A375 (cell line): ENCODE measurements around the gene ZNF605. TPM values are rescaled to one million over a fixed set of nuclear protein-coding genes. Genes with fewer than 3 reads are reported as not detected.

ENCODE experiments used
- small RNA-seq: library from RNA; depleted of rRNA; stranded (forward); fragments of <200 nt; gene quantifications from one replicate; pipeline ENCODE3, GENCODE V24; 2014
- total RNA-seq: library from RNA; depleted of rRNA; stranded (reverse); fragments of >200 nt; shearing (Covaris generic); gene quantifications from 2 replicates; pipeline ENCODE4 v1.2.3, GENCODE V29; 2014; rRNA removed

The ZNF605 gene
- 5.6 and 6.3 TPM in 2 replicates for total RNA-seq

DNA sequence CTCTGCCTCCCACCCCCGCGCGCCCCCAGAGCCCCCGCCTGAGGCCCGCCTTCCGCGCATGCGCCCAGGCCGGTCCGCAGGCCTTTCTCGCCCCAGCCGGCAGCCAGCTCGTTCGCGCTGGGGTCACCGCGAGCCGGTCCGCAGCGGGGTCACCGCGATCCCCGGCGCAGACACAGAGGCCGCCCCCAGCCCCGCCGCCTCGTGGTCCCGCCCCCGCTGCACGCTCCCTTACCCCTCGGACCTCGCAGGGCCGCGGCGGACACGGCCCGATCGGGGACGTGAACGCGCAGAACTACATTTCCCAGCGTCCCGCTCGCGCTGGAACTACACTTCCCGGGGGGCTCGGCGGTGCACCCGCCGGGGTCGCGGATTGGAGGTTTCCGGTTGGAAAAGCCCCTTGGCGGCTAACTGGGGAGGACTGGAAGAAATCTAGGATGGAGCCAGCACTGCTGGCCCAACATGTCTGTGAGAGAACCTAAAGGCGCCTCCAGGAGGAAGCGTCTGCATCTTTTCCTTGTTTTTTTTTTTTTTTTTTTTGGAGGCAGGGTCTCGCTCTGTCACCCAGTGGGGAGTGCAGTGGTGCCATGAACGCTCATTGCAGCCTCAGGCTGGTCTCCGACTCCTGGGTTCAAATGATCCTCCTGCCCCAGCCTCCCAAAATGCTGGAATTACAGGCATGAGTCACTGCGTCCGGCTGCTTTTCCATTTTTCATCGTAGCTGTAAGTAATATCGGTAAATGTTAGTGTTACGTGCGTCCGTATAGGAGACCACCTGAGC lies at the start of gene ZNF605:
ZNF605 (minus strand) TSS at position 296 of the 778 bp plus-strand sequence. CDS start 10,671 bp downstream, outside the sequence.

DNA sequence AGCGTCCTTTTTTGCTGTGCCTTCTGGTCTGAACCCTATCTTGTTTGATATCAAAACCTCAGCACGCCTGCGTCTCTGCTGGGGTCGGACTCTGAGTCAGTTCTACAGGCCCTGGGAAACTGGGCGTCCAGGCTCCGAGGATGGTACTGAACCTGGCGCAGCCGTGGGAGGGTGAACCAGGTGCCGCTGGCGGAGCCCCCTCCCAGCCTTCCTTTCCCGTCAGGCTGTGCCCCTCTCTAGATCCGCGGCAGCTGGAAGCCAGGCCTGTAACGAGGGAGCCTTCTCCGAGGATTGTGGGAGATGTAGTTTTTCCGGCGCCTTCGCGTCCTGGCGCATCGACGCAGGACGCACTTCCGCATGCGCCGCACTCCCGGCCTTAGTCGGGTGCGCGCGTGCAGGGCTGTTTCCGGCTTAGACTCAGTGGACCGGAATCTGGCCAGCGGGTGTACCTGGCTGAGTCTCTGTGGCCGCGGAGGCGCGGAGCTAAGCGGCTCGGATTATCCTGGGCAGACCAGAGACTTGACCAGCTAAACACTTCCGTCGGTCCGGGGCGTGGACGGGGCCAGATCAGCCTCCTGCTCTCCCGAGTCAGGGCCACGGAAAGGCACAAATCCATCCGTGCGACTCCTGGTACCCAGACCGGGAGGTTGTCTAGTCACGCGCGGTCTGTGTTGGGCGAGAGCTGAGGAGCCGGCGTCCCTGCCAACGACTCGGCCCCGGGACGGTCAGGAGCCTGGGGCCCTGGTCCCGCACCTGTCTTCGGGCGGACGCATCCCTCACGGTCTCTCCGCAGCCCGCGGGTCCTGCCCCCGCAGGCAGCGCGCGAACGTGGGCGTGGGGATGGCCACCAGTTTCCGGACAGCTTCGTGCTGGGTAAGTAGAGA lies 30.1 kb upstream of the ZNF605 start, which contains the start of gene ZNF26:
ZNF26 (plus strand) TSS at position 367 of the 884 bp plus-strand sequence; CDS start at position 841, 474 bp downstream.

DNA sequence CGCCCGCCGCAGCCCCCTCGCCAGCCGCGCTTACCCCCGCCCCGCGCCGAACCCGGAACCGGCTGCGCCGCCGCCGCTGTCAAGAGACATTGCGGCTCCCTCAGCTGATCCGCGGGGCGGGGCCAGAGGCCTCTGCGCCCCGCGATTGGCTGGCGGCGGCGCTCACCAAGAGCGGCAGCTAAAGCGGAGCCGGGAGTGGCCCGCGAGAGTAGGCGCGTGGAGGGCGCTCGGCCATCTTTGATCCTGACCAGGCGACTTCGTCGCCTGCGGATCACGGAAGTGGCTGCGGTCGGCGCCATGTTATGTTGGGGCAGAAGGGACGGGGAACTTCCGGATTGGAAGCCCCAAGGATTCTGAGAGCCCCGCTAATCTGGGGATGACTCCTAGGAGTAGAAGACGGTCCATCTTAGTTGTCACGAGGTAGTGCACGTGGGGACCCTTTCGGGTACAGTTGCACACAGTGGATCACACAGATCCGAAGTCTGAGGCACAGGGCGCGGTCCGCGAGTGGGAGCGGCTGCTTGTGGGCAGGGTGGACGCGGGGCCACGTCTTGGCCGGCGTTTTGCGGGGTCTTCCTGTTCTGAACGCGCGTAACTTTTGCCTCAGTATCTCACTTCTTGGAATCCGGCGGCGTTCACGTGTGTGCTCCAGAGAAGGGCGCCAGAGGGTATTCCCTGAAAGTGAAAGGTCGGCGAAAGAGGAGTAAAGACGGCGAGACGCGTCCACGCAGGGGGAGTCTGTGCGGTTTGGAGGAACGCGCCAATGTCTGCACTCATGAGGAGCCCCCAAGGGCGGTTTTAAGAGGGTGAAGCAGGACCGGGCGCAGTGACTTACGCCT lies 68.4 kb downstream of the ZNF605 start, which contains the start of gene CHFR:
CHFR (minus strand) TSS at position 93 of the 839 bp plus-strand sequence. CDS start 277 bp downstream, outside the sequence.

Small RNAs within 50 kb of the gene (small RNA-seq; reads per million reads assigned to genes)
- 0.33 reads per million for gene RNU4ATAC12P

Other genes with a start within 250 kb of the ZNF605 start
- 81.7 and 104 TPM in 2 replicates for gene PGAM5, start 245.5 kb downstream of the ZNF605 start, total RNA-seq
- gene ANKLE2, start 194.5 kb downstream of the ZNF605 start, total RNA-seq: 48.1 and 58.6 TPM in 2 replicates
- gene GOLGA3, start 127.4 kb downstream of the ZNF605 start, total RNA-seq: 74.9 and 86.3 TPM in 2 replicates
- 17.1 and 20.9 TPM in 2 replicates for gene CHFR, start 68.7 kb downstream of the ZNF605 start, total RNA-seq
- gene ZNF26, start 30.1 kb upstream of the ZNF605 start, total RNA-seq: 27.5 and 37.6 TPM in 2 replicates
- 19.8 and 20.4 TPM in 2 replicates for gene ZNF84, start 81.2 kb upstream of the ZNF605 start, total RNA-seq
- 12.3 and 14.7 TPM in 2 replicates for gene ZNF140, start 124.6 kb upstream of the ZNF605 start, total RNA-seq
- 1.1 and 1.4 TPM in 2 replicates for gene ZNF891, start 174.0 kb upstream of the ZNF605 start, total RNA-seq
- gene ZNF10, start 174.3 kb upstream of the ZNF605 start, total RNA-seq: 1.2 and 3.5 TPM in 2 replicates
- gene ZNF268, start 225.2 kb upstream of the ZNF605 start, total RNA-seq: 15.6 and 18.6 TPM in 2 replicates